WERI-Rb-1 (cell line): ENCODE measurements around the gene LONP1.

Source experiments
- DNase-seq: peaks from one replicate; pipeline ENCODE4 v3.0.0-alpha.2; 2020
- H3K27ac ChIP-seq: fragments of 250-450 bp; sonication (Bioruptor Pico); 2 replicates; pipeline ENCODE4 v1.5.1; 2020; ENCODE audit warnings: mild to moderate bottlenecking, moderate library complexity
- H3K27me3 ChIP-seq: fragments of 250-450 bp; sonication (Bioruptor Pico); 2 replicates; pipeline ENCODE4 v1.5.1; 2021; ENCODE audit warnings: mild to moderate bottlenecking, low read depth, moderate library complexity; ENCODE audit not compliant: insufficient read depth, severe bottlenecking
- H3K36me3 ChIP-seq: fragments of 250-450 bp; sonication (Bioruptor Pico); 2 replicates; pipeline ENCODE4 v1.5.1; 2020; ENCODE audit warnings: mild to moderate bottlenecking, moderate library complexity
- H3K4me3 ChIP-seq: 2 replicates; pipeline ENCODE4 v1.5.1; 2011; ENCODE audit warnings: low read depth, mild to moderate bottlenecking, control low read depth, low read length
- H3K9me3 ChIP-seq: fragments of 250-450 bp; sonication (Bioruptor Pico); 2 replicates; pipeline ENCODE4 v1.5.1; 2021; ENCODE audit warnings: mild to moderate bottlenecking, moderate library complexity; ENCODE audit not compliant: severe bottlenecking
- CTCF ChIP-seq: IDR thresholded peaks from 2 replicates; pipeline ENCODE4 v1.5.1; 2011; ENCODE audit warnings: low read depth, mild to moderate bottlenecking, control low read depth, inconsistent platforms, low read length

The LONP1 gene

GRCh38 chr19:5686326-5686646, 33.7 kb downstream of the LONP1 start:
- DNase-seq, result no peak
- no peak for TF ChIP-seq CTCF
- H3K4me3 ChIP-seq, result peak overlapping the region; percentile 36; the same call in 1 of the 2 replicates
- no peaks in the 10 kb centered on the region for H3K9me3 ChIP-seq
- H3K27me3 ChIP-seq, result no peaks in the 10 kb centered on the region
- peaks cover 8% of the 10 kb centered on the region for H3K36me3 ChIP-seq
- no peak overlapping the region for H3K27ac ChIP-seq

- Histone ChIP-seq H3K4me3 (no peak overlapping the region), H3K27ac (no peak overlapping the region), H3K27me3 (no peaks in the 10 kb centered on the region), H3K9me3 (no peaks in the 10 kb centered on the region), H3K36me3 (no peaks in the 10 kb centered on the region)
- TF ChIP-seq CTCF, result no peak
- no peak for DNase-seq
Observed at GRCh38 chr19:5684694-5685430, 35.1 kb downstream of the LONP1 start.

GRCh38 chr19:5683177-5683886, 36.6 kb downstream of the LONP1 start:
- H3K9me3 ChIP-seq, result no peaks in the 10 kb centered on the region
- no peak overlapping the region for H3K27ac ChIP-seq
- H3K36me3 ChIP-seq, result peaks cover under 1% of the 10 kb centered on the region; the same call in 1 of the 2 replicates
- no peak for DNase-seq
- no peak overlapping the region for H3K4me3 ChIP-seq
- no peak for TF ChIP-seq CTCF
- no peaks in the 10 kb centered on the region for H3K27me3 ChIP-seq

GRCh38 chr19:5682107-5682482, 37.9 kb downstream of the LONP1 start:
- H3K27me3 ChIP-seq, result no peaks in the 10 kb centered on the region
- no peak for DNase-seq
- TF ChIP-seq CTCF, result no peak
- H3K36me3 ChIP-seq, result peaks cover 4% of the 10 kb centered on the region; the same call in 1 of the 2 replicates
- H3K9me3 ChIP-seq, result no peaks in the 10 kb centered on the region
- H3K27ac ChIP-seq, result no peak overlapping the region
- no peak overlapping the region for H3K4me3 ChIP-seq

GRCh38 chr19:5681391-5682106, 38.4 kb downstream of the LONP1 start:
- no peak overlapping the region; the same call in 1 of the 2 replicates for H3K27ac ChIP-seq
- peak overlapping the region; percentile 92 for H3K4me3 ChIP-seq
- no peaks in the 10 kb centered on the region for H3K27me3 ChIP-seq
- no peaks in the 10 kb centered on the region for H3K9me3 ChIP-seq
- H3K36me3 ChIP-seq, result peaks cover 4% of the 10 kb centered on the region; the same call in 1 of the 2 replicates
- no peak for DNase-seq
- TF ChIP-seq CTCF, result no peak
